Adrenal gland (tissue), 12 donors: ENCODE results near the gene NDUFC2. TPM values are rescaled to one million over a fixed set of nuclear protein-coding genes. Genes with fewer than 3 reads are reported as not detected.
"Not testable (repeated sequence)": the region's sequence is repeated elsewhere in the genome, so short reads cannot be mapped to it uniquely, and the experiment has no call there.

ENCODE experiments used
- DNase-seq, 7 donors: peaks; one replicate each; pipeline ENCODE4 v3.0.0-alpha.2; 2019 to 2020
- H3K27ac ChIP-seq, 5 donors: fragments of 200-600 bp; sonication (generic) in 4 of 5; 1 replicate in 3 of 5; 2 replicates in 2 of 5; pipeline versions ENCODE4 v1.5.1 to v1.8.0; 2016 to 2020; ENCODE audit warnings: mild to moderate bottlenecking in 1 of 5
- H3K27me3 ChIP-seq: fragments of 200-600 bp; 2 replicates; pipeline ENCODE4 v1.8.0; 2021
- H3K36me3 ChIP-seq, 2 donors: fragments of 200-600 bp; replicated peaks in 1 of 2; 1 replicate in 1 of 2; 2 replicates in 1 of 2; pipeline versions ENCODE4 v1.5.1 to v1.8.0; 2018 to 2022
- H3K4me1 ChIP-seq, 2 donors: fragments of 200-600 bp; replicated peaks in 1 of 2; 1 replicate in 1 of 2; 2 replicates in 1 of 2; pipeline versions ENCODE4 v1.5.1 to v1.8.0; 2018 to 2021
- H3K4me3 ChIP-seq, 4 donors: fragments of 200-600 bp; sonication (generic) in 3 of 4; one replicate each; pipeline ENCODE4 v1.5.1; 2016 to 2018
- H3K9me3 ChIP-seq, 3 donors: fragments of 200-600 bp; sonication (generic) in 1 of 3; replicated peaks in 1 of 3; 1 replicate in 2 of 3; 2 replicates in 1 of 3; pipeline versions ENCODE4 v1.5.1 to v1.8.0; 2016 to 2021
- POLR2A ChIP-seq, 2 donors: fragments of 450-650 bp; IDR thresholded peaks; one replicate each; pipeline ENCODE4 v1.6.1; 2017; ENCODE audit warnings: antibody characterized with exemption in 2 of 2, mild to moderate bottlenecking in 2 of 2, moderate library complexity in 1 of 2
- WGBS, 4 donors: extraction: QIAGEN DNeasy Blood & Tissue Kit in 2 of 4; methylation state at CpG; one replicate each; pipeline versions ENCODE4 v1.1.5 to v1.1.7; 2013 to 2017; 5-methylcytosine and 5-hydroxymethylcytosine counted together
- intact Hi-C, 2 donors: fragments of 100-400 bp; cut with DNase I; formaldehyde crosslinking; loops; one replicate each; pipeline versions ENCODE4 v1.14.1 to v1.15.0; 2022 to 2023
- polyA plus RNA-seq, 3 donors: library from polyadenylated mRNA; stranded (reverse); fragments of 200-250 nt in 2 of 3; fragments of 350-450 nt in 1 of 3; fragmentation: Illumina TruSeq in 1 of 3; extraction: RNeasy Lipid Tissue Mini Kit (QIAGEN cat#74804) in 1 of 3; gene quantifications; one replicate each; pipeline ENCODE4 v1.2.3, GENCODE V29; 2013 to 2014
- total RNA-seq, 9 donors: library from RNA; depleted of rRNA in 4 of 9; stranded (reverse); fragments of >200 nt in 4 of 9; fragments of 120-200 nt in 1 of 9; fragmentation: NEBNext Ultra II Directional in 1 of 9; extraction: Animal tissue kit (Norgen Biotek cat#: 25700) in 1 of 9; gene quantifications; one replicate each; pipeline versions ENCODE4 v1.1.0 to v1.2.4, GENCODE V29; 2013 to 2023
- TF ChIP-seq, protein P1 (sequence below), 6 experiments: fragments of 450-650 bp in 4 of 6; fragments of 200-600 bp in 2 of 6; sonication (generic) in 1 of 6; IDR thresholded peaks; 1 replicate in 5 of 6; 2 replicates in 1 of 6; pipeline versions ENCODE4 v1.5.1 to v1.8.0; 2016 to 2021; ENCODE audit warnings: antibody characterized with exemption in 6 of 6, mild to moderate bottlenecking in 2 of 6, moderate library complexity in 1 of 6
- donor health status: healthy with polysubstance abuse.
- donor health status: Bipolar disorder and iron deficiency.
- donor health status: DM: yes; HTN: yes; CAD: no.
- donor health status: DM: no; HTN: no; CAD: no.
- donor health status: DM: no; HTN: no; CAD: no.
- donor health status: DM: yes; HTN: yes; CAD: no.

NDUFC2 gene
- total and polyA plus RNA-seq, 12 donors: 75.4 to 487 (median 332) TPM

GRCh38 chr11:78094250-78094649 is 14.6 kb upstream of the NDUFC2 start:
- Histone ChIP-seq H3K27me3 (no peaks in the 10 kb centered on the region), H3K9me3 (no peaks in the 10 kb centered on the region), H3K36me3 (no peaks in the 10 kb centered on the region), H3K27ac (no peak overlapping the region), H3K4me1 (no peaks in the 10 kb centered on the region), H3K4me3 (no peak overlapping the region)
- no peak for DNase-seq
- TF ChIP-seq, protein P1, sequence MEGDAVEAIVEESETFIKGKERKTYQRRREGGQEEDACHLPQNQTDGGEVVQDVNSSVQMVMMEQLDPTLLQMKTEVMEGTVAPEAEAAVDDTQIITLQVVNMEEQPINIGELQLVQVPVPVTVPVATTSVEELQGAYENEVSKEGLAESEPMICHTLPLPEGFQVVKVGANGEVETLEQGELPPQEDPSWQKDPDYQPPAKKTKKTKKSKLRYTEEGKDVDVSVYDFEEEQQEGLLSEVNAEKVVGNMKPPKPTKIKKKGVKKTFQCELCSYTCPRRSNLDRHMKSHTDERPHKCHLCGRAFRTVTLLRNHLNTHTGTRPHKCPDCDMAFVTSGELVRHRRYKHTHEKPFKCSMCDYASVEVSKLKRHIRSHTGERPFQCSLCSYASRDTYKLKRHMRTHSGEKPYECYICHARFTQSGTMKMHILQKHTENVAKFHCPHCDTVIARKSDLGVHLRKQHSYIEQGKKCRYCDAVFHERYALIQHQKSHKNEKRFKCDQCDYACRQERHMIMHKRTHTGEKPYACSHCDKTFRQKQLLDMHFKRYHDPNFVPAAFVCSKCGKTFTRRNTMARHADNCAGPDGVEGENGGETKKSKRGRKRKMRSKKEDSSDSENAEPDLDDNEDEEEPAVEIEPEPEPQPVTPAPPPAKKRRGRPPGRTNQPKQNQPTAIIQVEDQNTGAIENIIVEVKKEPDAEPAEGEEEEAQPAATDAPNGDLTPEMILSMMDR (IDR thresholded peaks at IDR 0.05): no peak
- TF ChIP-seq POLR2A (IDR thresholded peaks at IDR 0.05): no peak
- 82 to 96% (median 89%) methylated on average over 2 of the region's 2 CpGs for WGBS, 4 donors
- intact Hi-C loops: no loop called here

DNA sequence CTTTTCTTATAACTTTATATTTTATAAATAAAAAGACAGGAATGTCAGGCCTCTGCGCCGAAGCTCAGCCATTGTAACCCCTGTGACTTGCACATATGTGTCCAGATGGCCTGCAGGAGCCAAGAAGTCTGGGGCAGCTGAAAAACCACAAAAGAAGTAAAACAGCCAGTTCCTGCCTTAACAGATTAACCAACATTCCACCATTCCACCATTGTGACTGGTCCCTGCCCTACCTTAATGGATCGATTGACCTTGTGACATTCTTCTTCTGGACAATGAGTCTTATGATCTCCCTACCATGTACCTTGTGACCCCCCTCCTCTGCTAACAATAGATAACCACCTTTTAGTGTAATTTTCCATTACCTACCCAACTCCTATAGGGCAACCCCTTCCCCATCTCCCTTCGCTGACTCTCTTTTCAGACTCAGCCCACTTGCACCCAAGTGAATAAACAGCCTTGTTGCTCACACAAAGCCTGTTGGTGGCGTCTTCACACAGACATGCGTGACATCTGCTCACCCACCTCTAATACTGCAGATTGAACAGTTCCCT is 6.9 kb upstream of the NDUFC2 start:
- H3K4me1 ChIP-seq, H3K27ac ChIP-seq, H3K27me3 ChIP-seq, H3K36me3 ChIP-seq, DNase-seq, H3K9me3 ChIP-seq, intact Hi-C loops, H3K4me3 ChIP-seq: not testable (repeated sequence)
- WGBS, 4 donors: 80 to 93% (median 91%) methylated on average over 6 of the region's 6 CpGs

- 50 to 62% (median 53%) methylated on average over 3 of the region's 3 CpGs for WGBS, 4 donors
- Histone ChIP-seq H3K4me3 (no peak overlapping the region), H3K36me3 (no peaks in the 10 kb centered on the region), H3K4me1 (no peaks in the 10 kb centered on the region), H3K9me3 (no peaks in the 10 kb centered on the region), H3K27ac (no peak overlapping the region), H3K27me3 (no peaks in the 10 kb centered on the region)
- no peak for DNase-seq
- intact Hi-C loops: no loop called here
- TF ChIP-seq, protein P1 (IDR thresholded peaks at IDR 0.05): no peak
- TF ChIP-seq POLR2A (IDR thresholded peaks at IDR 0.05): no peak
Measured at GRCh38 chr11:78085972-78086371, 6.3 kb upstream of the NDUFC2 start.

DNA sequence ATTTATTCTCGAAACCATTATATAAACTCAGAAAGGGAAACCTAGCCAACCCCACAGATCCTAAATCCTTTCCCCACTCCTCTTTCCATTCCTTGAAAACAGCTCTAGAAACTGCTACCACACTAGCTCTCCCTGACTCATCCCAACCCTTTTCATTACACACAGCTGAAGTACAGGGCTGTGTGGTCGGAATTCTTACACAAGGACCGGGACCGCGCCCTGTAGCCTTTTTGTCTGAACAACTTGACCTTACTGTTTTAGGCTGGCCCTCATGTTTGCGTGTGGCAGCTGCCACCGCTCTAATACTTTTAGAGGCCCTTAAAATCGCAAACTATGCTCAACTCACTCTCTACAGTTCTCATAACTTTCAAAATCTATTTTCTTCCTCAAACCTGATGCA is 4.8 kb upstream of the NDUFC2 start:
- H3K27ac ChIP-seq, H3K9me3 ChIP-seq, H3K27me3 ChIP-seq, intact Hi-C loops, H3K4me3 ChIP-seq, DNase-seq, H3K36me3 ChIP-seq, H3K4me1 ChIP-seq: not testable (repeated sequence)
- 70 to 90% (median 79%) methylated on average over 8 of the region's 8 CpGs for WGBS, 4 donors

DNA sequence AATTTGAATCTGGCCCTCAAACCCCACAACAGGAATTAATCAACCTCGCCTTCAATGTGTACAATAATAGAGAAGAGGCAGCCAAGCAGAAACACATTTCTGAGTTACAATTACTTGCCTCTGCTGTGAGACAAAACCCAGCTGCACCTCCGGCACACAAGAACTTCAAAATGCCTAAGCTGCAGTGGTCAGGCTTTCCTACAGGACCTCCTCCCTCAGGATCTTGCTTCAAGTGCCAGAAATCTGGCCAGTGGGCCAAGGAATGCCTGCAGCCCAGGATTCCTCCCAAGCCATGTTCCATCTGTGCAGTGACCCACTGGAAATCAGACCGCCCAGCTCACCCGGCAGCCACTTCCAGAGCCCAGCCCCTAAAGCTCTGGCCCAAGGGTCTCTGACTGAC is 3.4 kb upstream of the NDUFC2 start:
- no peak for DNase-seq
- no peak for TF ChIP-seq POLR2A (IDR thresholded peaks at IDR 0.05)
- TF ChIP-seq, protein P1 (IDR thresholded peaks at IDR 0.05): no peak
- Histone ChIP-seq H3K27ac (no peak overlapping the region), H3K27me3 (no peaks in the 10 kb centered on the region), H3K4me1 (peaks cover 7 to 9% of the 10 kb centered on the region in 2 donors), H3K36me3 (no peaks in the 10 kb centered on the region), H3K9me3 (no peaks in the 10 kb centered on the region), H3K4me3 (no peak overlapping the region)
- WGBS, 4 donors: 50 to 88% (median 76%) methylated on average over 2 to 4 of the region's 4 CpGs
- intact Hi-C loops: no loop called here
